ENCODE results near the gene BDH1. TPM values are rescaled to one million over a fixed set of nuclear protein-coding genes. Genes with fewer than 3 reads are reported as not detected.

BDH1 gene
- total RNA-seq, 6 donors from 2014 or later: 13.5 to 30.4 (median 23.0) TPM

GRCh38 chr3:197539651-197540051, 16.1 kb downstream of the BDH1 start:
- Histone ChIP-seq H3K27me3 (no peaks in the 10 kb centered on the region), H3K4me1 (peaks cover 0 to 6% (median 0%) of the 10 kb centered on the region in 4 donors), H3K9me3 (no peaks in the 10 kb centered on the region), H3K36me3 (no peaks in the 10 kb centered on the region), H3K4me3 (no peak overlapping the region), H3K27ac (no peak overlapping the region)
- DNase-seq (no peak), ATAC-seq (ENCODE audit: low FRiP score in 2 of 2) (peak in 1 of 2 donors; percentile 47)
- TF ChIP-seq CTCF (IDR thresholded peaks at IDR 0.05) (no peak), EP300 (IDR thresholded peaks at IDR 0.05) (no peak), POLR2A (IDR thresholded peaks at IDR 0.05) (no peak), POLR2AphosphoS5 (IDR thresholded peaks at IDR 0.05) (no peak)
- 62 to 66% methylated on average over 6 of the region's 6 CpGs for WGBS, 2 donors

- 76 to 77% methylated on average over 6 of the region's 6 CpGs for WGBS, 2 donors
- DNase-seq (no peak), ATAC-seq (ENCODE audit: low FRiP score in 2 of 2) (peak in 1 of 2 donors; percentile 35)
- H3K27ac ChIP-seq: no peak overlapping the region
- no peak overlapping the region for H3K4me3 ChIP-seq
- no peaks in the 10 kb centered on the region for H3K36me3 ChIP-seq
- no peaks in the 10 kb centered on the region for H3K4me1 ChIP-seq
- H3K27me3 ChIP-seq: no peaks in the 10 kb centered on the region
- no peaks in the 10 kb centered on the region for H3K9me3 ChIP-seq
- TF ChIP-seq POLR2A (IDR thresholded peaks at IDR 0.05) (no peak), EP300 (IDR thresholded peaks at IDR 0.05) (no peak), CTCF (IDR thresholded peaks at IDR 0.05) (no peak), POLR2AphosphoS5 (IDR thresholded peaks at IDR 0.05) (no peak)
Observed at GRCh38 chr3:197533927-197534725, 21.6 kb downstream of the BDH1 start.

DNA sequence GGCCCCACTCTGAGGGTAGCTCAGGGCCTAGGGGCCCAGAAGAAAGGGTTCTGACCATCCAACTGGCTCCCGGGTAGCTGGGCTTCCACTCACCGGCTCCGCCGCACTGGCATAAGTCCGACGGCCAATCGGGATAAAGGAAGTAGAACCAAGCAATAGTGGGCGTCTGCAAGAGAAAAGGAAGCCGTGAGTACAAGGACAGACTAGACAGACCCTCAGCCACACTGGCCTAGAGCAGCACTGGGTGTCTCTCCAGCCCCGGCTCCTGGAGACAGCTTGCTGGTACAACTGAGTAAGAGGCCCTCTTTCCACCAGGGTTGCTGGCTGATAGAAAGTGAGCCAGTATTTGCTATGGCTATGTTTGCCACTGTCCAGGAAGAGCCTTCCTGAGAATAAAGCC, 22.4 kb downstream of the BDH1 start:
- TF ChIP-seq POLR2A (IDR thresholded peaks at IDR 0.05): no peak
- TF ChIP-seq POLR2AphosphoS5 (IDR thresholded peaks at IDR 0.05): no peak
- TF ChIP-seq EP300 (IDR thresholded peaks at IDR 0.05): no peak
- TF ChIP-seq CTCF (IDR thresholded peaks at IDR 0.05): no peak
- H3K27me3 ChIP-seq: no peaks in the 10 kb centered on the region
- WGBS, 2 donors: 86 to 95% methylated on average over 9 to 10 of the region's 10 CpGs
- DNase-seq (no peak), ATAC-seq (ENCODE audit: low FRiP score in 2 of 2) (peak in 1 of 2 donors; percentile 23)
- H3K4me1 ChIP-seq: no peaks in the 10 kb centered on the region
- no peaks in the 10 kb centered on the region for H3K36me3 ChIP-seq
- no peaks in the 10 kb centered on the region for H3K9me3 ChIP-seq
- H3K4me3 ChIP-seq: no peak overlapping the region
- no peak overlapping the region for H3K27ac ChIP-seq

GRCh38 chr3:197532388-197532787, 23.4 kb downstream of the BDH1 start:
- Histone ChIP-seq H3K27me3 (no peaks in the 10 kb centered on the region), H3K9me3 (no peaks in the 10 kb centered on the region), H3K27ac (no peak overlapping the region), H3K4me3 (no peak overlapping the region), H3K4me1 (no peaks in the 10 kb centered on the region), H3K36me3 (no peaks in the 10 kb centered on the region)
- DNase-seq: no peak
- no peak for ATAC-seq (ENCODE audit: low FRiP score in 2 of 2)
- TF ChIP-seq CTCF (IDR thresholded peaks at IDR 0.05) (no peak), EP300 (IDR thresholded peaks at IDR 0.05) (no peak), POLR2AphosphoS5 (IDR thresholded peaks at IDR 0.05) (no peak), POLR2A (IDR thresholded peaks at IDR 0.05) (no peak)
- 89 to 95% methylated on average over 3 of the region's 3 CpGs for WGBS, 2 donors

DNA sequence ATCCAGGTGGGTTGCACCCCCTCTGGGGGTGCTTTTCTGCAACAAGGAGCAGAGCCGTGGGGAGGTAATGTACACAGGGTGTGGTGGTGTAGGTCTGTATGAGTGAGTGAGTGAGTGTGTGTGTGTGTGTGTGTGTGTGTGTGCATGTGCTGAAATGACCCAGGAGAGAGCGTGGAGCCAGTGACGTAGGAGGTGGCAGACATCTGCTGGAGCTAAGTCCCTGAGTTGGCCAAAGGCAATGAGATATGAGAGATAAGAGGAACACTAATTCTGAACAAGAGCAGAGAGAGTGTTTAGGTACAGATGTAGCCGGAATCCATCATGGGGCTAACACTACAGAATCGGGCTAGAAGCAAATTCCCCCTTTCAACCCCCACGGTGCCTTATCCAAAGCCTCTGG, 27.6 kb downstream of the BDH1 start:
- DNase-seq (no peak), ATAC-seq (ENCODE audit: low FRiP score in 2 of 2) (no peak)
- no peaks in the 10 kb centered on the region for H3K9me3 ChIP-seq
- H3K27ac ChIP-seq: no peak overlapping the region
- no peaks in the 10 kb centered on the region for H3K4me1 ChIP-seq
- TF ChIP-seq POLR2AphosphoS5 (IDR thresholded peaks at IDR 0.05) (no peak), CTCF (IDR thresholded peaks at IDR 0.05) (no peak), POLR2A (IDR thresholded peaks at IDR 0.05) (no peak)
- no peaks in the 10 kb centered on the region for H3K27me3 ChIP-seq
- no peaks in the 10 kb centered on the region for H3K36me3 ChIP-seq
- no peak overlapping the region for H3K4me3 ChIP-seq
- 89 to 92% methylated on average over 6 of the region's 6 CpGs for WGBS, 2 donors

All from upper lobe of left lung (tissue), 6 donors.